Measurements from ENCODE around the gene KRTAP5-5. TPM values are rescaled to one million over a fixed set of nuclear protein-coding genes. Genes with fewer than 3 reads are reported as not detected.
A peak's percentile ranks its signal among the peaks of the same experiment; 100 is the strongest.

The KRTAP5-5 gene
- total RNA-seq, 1 donor from 2014 or later: not detected

GRCh38 chr11:1648653-1649420 lies 19.3 kb downstream of the KRTAP5-5 start:
- no peak for ATAC-seq
- no peak overlapping the region for H3K27ac ChIP-seq
- DNase-seq: no peak
- H3K27me3 ChIP-seq (ENCODE audit: low read depth): peaks cover 14% of the 10 kb centered on the region
- intact Hi-C loops (cut with DNase I): no loop called here
- no peaks in the 10 kb centered on the region for H3K9me3 ChIP-seq
- H3K4me1 ChIP-seq: peaks cover 7% of the 10 kb centered on the region
- TF ChIP-seq, protein P1, sequence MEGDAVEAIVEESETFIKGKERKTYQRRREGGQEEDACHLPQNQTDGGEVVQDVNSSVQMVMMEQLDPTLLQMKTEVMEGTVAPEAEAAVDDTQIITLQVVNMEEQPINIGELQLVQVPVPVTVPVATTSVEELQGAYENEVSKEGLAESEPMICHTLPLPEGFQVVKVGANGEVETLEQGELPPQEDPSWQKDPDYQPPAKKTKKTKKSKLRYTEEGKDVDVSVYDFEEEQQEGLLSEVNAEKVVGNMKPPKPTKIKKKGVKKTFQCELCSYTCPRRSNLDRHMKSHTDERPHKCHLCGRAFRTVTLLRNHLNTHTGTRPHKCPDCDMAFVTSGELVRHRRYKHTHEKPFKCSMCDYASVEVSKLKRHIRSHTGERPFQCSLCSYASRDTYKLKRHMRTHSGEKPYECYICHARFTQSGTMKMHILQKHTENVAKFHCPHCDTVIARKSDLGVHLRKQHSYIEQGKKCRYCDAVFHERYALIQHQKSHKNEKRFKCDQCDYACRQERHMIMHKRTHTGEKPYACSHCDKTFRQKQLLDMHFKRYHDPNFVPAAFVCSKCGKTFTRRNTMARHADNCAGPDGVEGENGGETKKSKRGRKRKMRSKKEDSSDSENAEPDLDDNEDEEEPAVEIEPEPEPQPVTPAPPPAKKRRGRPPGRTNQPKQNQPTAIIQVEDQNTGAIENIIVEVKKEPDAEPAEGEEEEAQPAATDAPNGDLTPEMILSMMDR (IDR thresholded peaks at IDR 0.05): no peak
- H3K36me3 ChIP-seq: no peaks in the 10 kb centered on the region
- H3K4me3 ChIP-seq: no peak overlapping the region

DNA sequence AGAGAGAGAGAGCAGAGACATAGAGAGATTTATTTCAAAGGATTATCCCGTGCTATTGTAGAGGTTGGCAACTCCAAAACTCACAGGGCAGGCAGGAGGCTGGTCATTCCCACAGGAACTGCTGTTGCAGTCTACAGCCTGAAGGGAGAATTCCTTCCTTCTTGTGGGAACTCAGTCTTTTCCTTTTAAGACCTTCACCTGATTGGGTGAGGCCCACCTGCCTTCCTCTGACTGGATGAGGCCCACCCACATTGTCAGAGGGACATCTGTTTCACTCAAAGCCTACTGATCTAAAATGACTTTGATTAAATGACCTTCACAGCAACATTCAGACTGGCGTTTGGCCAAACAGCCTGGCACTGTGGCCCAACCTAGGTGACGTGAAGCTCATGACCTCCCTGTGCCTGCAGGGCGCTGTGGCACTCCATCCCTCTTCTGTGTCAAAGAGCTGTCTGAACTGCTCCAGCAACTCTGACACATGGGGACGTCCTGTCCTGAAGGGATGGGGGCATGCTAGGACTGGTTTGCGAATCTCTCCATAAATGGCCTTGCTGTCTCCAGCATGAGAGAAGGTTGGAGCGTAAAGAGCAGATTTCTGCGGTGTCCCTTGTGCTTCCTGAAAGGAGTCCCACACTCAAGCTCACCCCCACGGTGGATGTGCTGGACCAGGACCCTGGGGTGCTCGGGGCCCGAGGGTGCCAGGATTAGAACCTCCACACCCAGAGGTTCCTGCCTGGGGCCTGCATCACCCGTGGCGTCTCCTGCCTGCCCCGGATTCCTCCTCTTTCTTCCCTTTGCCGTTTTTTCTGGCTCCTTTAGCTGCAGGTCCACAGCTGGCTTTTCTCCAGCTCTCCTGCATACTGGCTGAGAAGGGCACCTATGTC lies 20.7 kb downstream of the KRTAP5-5 start:
- no peak for DNase-seq

GRCh38 chr11:1650918-1651262 lies 21.3 kb downstream of the KRTAP5-5 start:
- no peak for ATAC-seq
- Histone ChIP-seq H3K9me3 (no peaks in the 10 kb centered on the region), H3K27ac (no peak overlapping the region), H3K4me3 (no peak overlapping the region), H3K27me3 (ENCODE audit: low read depth) (peaks cover 31% of the 10 kb centered on the region), H3K4me1 (peaks cover 7% of the 10 kb centered on the region), H3K36me3 (no peaks in the 10 kb centered on the region)
- intact Hi-C loops (cut with DNase I): no loop called here
- no peak for DNase-seq
- TF ChIP-seq, protein P1 (IDR thresholded peaks at IDR 0.05): no peak

More for the DNA sequence above, 20.7 kb downstream of the KRTAP5-5 start:
- H3K36me3 ChIP-seq: no peaks in the 10 kb centered on the region
- no peaks in the 10 kb centered on the region for H3K9me3 ChIP-seq
- H3K4me1 ChIP-seq: peaks cover 7% of the 10 kb centered on the region
- intact Hi-C loops (cut with DNase I): no loop called here
- no peak overlapping the region for H3K4me3 ChIP-seq
- TF ChIP-seq, protein P1 (IDR thresholded peaks at IDR 0.05): no peak
- H3K27me3 ChIP-seq (ENCODE audit: low read depth): peaks cover 26% of the 10 kb centered on the region
- no peak overlapping the region for H3K27ac ChIP-seq
- no peak for ATAC-seq

DNA sequence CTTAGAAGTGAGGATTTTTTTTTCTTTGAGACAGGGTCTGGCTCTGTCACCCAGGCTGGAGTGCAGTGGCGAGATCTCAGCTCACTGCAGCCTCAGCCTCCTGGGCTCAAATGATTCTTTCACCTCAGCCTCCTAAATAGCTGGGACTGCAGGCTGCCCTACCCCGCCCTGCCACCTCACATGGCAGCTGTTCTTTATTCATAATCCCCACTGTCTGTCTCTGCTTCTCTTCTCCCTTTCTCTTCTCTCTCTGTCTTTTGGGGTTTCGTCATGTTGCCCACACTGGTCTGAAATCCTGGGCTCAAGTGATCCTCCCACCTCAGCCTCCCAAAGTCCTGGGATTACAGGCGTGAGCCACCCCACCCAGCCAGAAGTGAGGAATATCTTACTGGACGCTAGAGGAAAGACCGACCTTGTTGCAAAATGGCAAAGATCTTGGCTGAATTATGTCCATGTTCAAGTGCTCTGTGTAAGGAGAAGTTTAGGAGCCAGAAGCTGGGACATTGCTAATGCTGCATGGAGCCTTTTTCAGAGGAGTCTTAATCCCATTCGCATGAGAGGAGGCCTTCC lies 21.9 kb downstream of the KRTAP5-5 start:
- Histone ChIP-seq H3K9me3 (no peaks in the 10 kb centered on the region), H3K27me3 (ENCODE audit: low read depth) (peaks cover 31% of the 10 kb centered on the region), H3K27ac (no peak overlapping the region), H3K4me3 (no peak overlapping the region), H3K4me1 (peaks cover 7% of the 10 kb centered on the region), H3K36me3 (no peaks in the 10 kb centered on the region)
- ATAC-seq (no peak), DNase-seq (no peak)
- TF ChIP-seq, protein P1 (IDR thresholded peaks at IDR 0.05): no peak
- intact Hi-C loops (cut with DNase I): no loop called here

DNA sequence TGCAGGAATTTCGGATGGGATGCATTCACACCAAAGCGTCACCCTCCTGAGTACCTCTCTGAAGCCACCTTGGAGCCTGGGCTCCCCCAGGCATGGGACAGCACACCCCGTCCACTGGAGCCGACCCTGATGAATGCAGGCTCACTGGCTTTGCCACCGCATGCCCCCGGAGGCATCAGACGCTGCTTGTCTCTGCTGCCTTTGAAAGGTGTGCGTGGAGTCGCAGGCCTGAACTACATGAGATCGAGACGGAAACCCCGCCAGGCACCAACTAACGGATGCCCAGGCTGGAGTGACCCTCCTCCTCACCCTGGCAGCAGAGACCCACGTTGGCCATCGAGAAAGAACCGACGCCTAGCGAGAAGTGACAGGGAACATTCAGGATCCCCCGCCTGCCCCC lies 22.5 kb downstream of the KRTAP5-5 start:
- H3K36me3 ChIP-seq: no peaks in the 10 kb centered on the region
- no peak overlapping the region for H3K27ac ChIP-seq
- intact Hi-C loops (cut with DNase I): no loop called here
- peaks cover 31% of the 10 kb centered on the region for H3K27me3 ChIP-seq (ENCODE audit: low read depth)
- H3K4me1 ChIP-seq: peaks cover 7% of the 10 kb centered on the region
- no peak overlapping the region for H3K4me3 ChIP-seq
- ATAC-seq: peak in 1 of 2 donors; percentile 15
- TF ChIP-seq, protein P1 (IDR thresholded peaks at IDR 0.05): no peak
- DNase-seq: no peak
- H3K9me3 ChIP-seq: no peaks in the 10 kb centered on the region
